H1 (cell line): ENCODE data around the gene NBEA.

Experiments used
- CTCF ChIP-seq, 3 experiments: IDR thresholded peaks; 1 replicate in 2 of 3; 2 replicates in 1 of 3; pipeline versions ENCODE4 v1.5.1 to v1.6.1; 2011; ENCODE audit warnings: low read length in 3 of 3, mild to moderate bottlenecking in 3 of 3, inconsistent platforms in 2 of 3, low read depth in 1 of 3, moderate library complexity in 1 of 3; ENCODE audit not compliant: insufficient read depth in 1 of 3; ENCODE audit errors: control extremely low read depth in 1 of 3
- EP300 ChIP-seq, 2 experiments: IDR thresholded peaks; 1 replicate in 1 of 2; 2 replicates in 1 of 2; pipeline ENCODE4 v1.6.1; 2011 to 2012; ENCODE audit warnings: low read depth in 2 of 2, low read length in 2 of 2, mild to moderate bottlenecking in 2 of 2, borderline replicate concordance in 1 of 2, inconsistent platforms in 1 of 2, moderate library complexity in 1 of 2
- EZH2 ChIP-seq: fragments of 200-600 bp; sonication (generic); IDR thresholded peaks from 2 replicates; pipeline ENCODE4 v1.7.1; 2012; ENCODE audit warnings: low read depth, mild to moderate bottlenecking, moderate library complexity, low read length, inconsistent platforms; ENCODE audit not compliant: severe bottlenecking
- HDAC2 ChIP-seq, 2 experiments: fragments of 300-600 bp in 1 of 2; sonication (generic) in 1 of 2; IDR thresholded peaks; 2 replicates each; pipeline ENCODE4 v1.6.1; 2011 to 2012; ENCODE audit warnings: low read depth in 2 of 2, low read length in 2 of 2, mild to moderate bottlenecking in 2 of 2, moderate library complexity in 2 of 2, borderline replicate concordance in 1 of 2, inconsistent platforms in 1 of 2

GRCh38 chr13:35512271-35512920 is 570.3 kb downstream of the NBEA start:
- TF ChIP-seq CTCF (IDR thresholded peaks at IDR 0.05; ENCODE audit: control extremely low read depth in 1 of 3, insufficient read depth in 1 of 3, low read depth in 1 of 3, low read length in 3 of 3) (no peak), EZH2 (no peak), EP300 (IDR thresholded peaks at IDR 0.05; ENCODE audit: borderline replicate concordance in 1 of 2, low read depth in 2 of 2, low read length in 2 of 2) (no peak), HDAC2 (IDR thresholded peaks at IDR 0.05; ENCODE audit: borderline replicate concordance in 1 of 2, low read depth in 2 of 2, low read length in 2 of 2) (no peak)
